IPS DF 6.9 (cell line): ENCODE results near the gene OR52R1.
"Not testable (repeated sequence)": the region's sequence is repeated elsewhere in the genome, so short reads cannot be mapped to it uniquely, and the experiment has no call there.

ENCODE experiments used
- DNase-seq: peaks from one replicate; pipeline ENCODE4 v3.0.0-alpha.2; 2013; ENCODE audit warnings: low read depth, low spot score
- H3K27ac ChIP-seq: one replicate; pipeline ENCODE4 v1.5.1; 2013; ENCODE audit warnings: low read length, control low read depth
- H3K27me3 ChIP-seq: 2 replicates; pipeline ENCODE4 v1.6.1; 2013; ENCODE audit warnings: mild to moderate bottlenecking, low read length; ENCODE audit not compliant: control insufficient read depth, insufficient read depth
- H3K36me3 ChIP-seq: 2 replicates; pipeline ENCODE4 v1.6.1; 2013; ENCODE audit warnings: low read length; ENCODE audit not compliant: control insufficient read depth, insufficient read depth
- H3K4me1 ChIP-seq: 2 replicates; pipeline ENCODE4 v1.6.1; 2013; ENCODE audit warnings: low read length; ENCODE audit not compliant: control insufficient read depth, insufficient read depth
- H3K4me3 ChIP-seq: 2 replicates; pipeline ENCODE4 v1.5.1; 2013; ENCODE audit warnings: mild to moderate bottlenecking, low read length
- H3K9me3 ChIP-seq: 2 replicates; pipeline ENCODE4 v1.6.1; 2013; ENCODE audit warnings: low read length, inconsistent platforms; ENCODE audit not compliant: control insufficient read depth, insufficient read depth
- WGBS: extraction: QIAGEN DNeasy Blood & Tissue Kit; methylation state at CpG from one replicate; pipeline ENCODE4 v1.1.7; 2013; ENCODE audit warnings: mixed read lengths, missing lambda C conversion rate; ENCODE audit not compliant: insufficient read length, insufficient coverage; 5-methylcytosine and 5-hydroxymethylcytosine counted together

The OR52R1 gene

DNA sequence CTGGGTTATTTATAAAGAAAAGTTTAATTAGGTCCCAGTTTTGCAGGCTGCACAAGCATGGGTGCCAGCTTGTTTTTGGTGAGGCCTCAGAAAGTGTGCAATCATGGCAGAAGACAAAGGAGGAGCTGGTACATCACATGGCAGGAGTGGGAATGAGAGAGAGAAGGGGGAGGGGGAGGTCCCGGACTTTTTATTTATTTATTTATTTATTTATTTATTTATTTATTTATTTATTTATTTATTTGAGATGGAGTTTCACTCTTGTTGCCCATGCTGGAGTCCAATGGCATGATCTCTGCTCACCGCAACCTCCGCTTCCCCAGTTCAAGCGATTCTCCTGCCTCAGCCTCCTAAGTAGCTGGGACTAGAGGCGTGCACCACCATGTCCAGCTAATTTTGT, 2.9 kb downstream of the OR52R1 start:
- not testable (repeated sequence) for H3K27ac ChIP-seq, H3K9me3 ChIP-seq, H3K27me3 ChIP-seq, H3K36me3 ChIP-seq, DNase-seq, H3K4me1 ChIP-seq, H3K4me3 ChIP-seq
- no CpG with 5 or more reads among the region's 5 CpGs for WGBS

DNA sequence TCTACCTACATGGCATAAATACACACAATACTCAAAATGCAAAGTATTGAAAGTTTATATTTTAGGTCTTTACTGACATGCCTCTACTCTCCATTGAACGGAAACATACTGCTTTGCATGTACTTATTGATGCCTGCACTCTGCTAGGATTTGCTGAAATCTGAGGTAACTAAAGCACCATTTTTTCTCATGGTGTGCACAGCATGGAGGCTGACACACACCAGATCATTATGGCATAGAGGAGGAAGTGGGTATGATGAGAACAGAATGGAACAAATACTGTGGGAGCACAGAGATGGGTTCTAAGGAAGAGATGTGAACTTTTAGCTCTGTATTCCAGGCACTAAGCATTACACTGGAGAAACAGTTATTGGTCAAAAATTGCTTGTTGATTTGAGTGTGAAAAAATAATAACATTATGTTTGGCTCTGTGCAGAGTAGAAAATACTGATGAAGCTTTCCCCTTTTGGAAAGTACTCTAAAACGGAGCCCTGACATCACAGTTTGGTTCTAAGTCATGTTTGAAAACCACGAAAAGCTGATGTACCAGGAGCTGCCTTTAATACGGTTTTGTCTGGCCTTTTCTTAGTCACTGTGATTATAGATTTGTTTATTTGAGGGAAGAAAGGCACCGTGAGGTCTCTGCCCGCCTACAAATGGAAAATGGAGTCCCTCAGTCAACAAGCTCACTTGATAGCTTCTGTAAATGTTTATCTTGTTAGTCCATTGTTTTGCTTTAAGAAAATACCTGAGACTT, 5.6 kb downstream of the OR52R1 start:
- Histone ChIP-seq H3K27me3 (no peaks in the 10 kb centered on the region), H3K9me3 (no peaks in the 10 kb centered on the region), H3K36me3 (no peaks in the 10 kb centered on the region), H3K4me3 (no peak overlapping the region), H3K4me1 (no peaks in the 10 kb centered on the region), H3K27ac (no peak overlapping the region)
- WGBS: no CpG with 5 or more reads among the region's 6 CpGs
- DNase-seq: no peak

DNA sequence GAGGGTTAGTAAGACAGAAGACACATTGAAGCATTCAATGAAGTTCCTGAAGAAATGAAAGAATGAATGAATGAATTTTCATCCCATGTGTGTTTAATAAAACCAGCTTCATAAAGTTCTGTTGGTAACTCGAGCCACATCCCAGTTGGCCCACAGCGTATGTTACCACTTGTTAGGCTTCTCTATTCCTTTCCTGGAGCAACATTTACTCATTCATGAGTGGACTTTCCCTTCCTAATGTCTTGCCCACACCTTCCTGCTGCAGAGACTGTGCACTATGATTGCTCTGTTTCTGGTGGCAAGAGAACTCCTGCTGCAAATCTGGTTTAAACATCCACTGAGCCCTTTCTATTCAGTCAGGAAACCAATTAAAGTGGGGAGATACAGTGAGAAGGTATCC, 7.0 kb downstream of the OR52R1 start:
- no CpG with 5 or more reads among the region's 2 CpGs for WGBS

DNA sequence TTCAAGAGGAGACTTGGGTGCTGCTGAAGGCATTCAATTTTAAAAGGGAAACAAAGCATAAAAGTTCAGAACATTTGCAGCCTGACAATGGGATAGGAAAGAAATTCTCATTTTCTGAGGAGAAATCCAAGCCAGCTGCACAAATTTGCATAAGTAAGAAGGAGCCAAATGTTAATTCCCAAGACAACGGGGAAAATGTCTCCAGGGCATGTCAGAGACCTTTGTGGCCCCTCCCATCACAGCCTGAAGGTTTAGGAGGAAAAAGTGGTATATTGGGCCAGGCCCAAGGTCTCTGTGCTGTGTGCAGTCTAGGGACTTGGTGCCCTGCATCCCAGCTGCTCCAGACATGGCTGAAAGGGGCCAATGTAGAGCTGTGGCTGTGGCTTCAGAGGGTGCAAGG, 21.7 kb downstream of the OR52R1 start:
- H3K9me3 ChIP-seq: no peaks in the 10 kb centered on the region
- H3K4me3 ChIP-seq: no peak overlapping the region
- DNase-seq: no peak
- no peaks in the 10 kb centered on the region for H3K4me1 ChIP-seq
- no CpG with 5 or more reads among the region's 1 CpG for WGBS
- H3K27ac ChIP-seq: no peak overlapping the region
- no peaks in the 10 kb centered on the region for H3K27me3 ChIP-seq
- no peaks in the 10 kb centered on the region for H3K36me3 ChIP-seq

More for the DNA sequence above, 7.0 kb downstream of the OR52R1 start:
- Histone ChIP-seq H3K4me1 (no peaks in the 10 kb centered on the region), H3K4me3 (no peak overlapping the region), H3K27me3 (no peaks in the 10 kb centered on the region), H3K27ac (no peak overlapping the region), H3K9me3 (no peaks in the 10 kb centered on the region), H3K36me3 (no peaks in the 10 kb centered on the region)
- no peak for DNase-seq

DNA sequence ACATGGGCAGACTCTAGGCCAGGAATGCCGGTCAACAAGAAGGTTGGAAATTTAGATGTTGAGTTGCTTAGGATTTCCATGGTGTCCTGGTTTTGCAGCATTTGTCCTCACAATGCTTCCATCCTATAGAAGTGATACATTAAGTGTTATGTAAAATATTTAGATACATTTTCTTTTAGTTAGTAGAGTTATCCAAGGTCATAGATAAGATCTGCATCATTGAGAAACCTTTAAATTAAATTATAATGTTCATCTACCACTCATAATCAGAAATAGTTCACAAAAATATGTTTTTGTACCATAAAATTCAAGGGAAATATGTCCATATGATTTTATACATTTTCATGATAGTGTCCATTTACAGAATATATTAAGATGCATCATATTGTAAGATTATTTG, 34.3 kb downstream of the OR52R1 start, which contains the start of gene OR51F1:
OR51F1 (minus strand) TSS at position 101 of the 400 bp plus-strand sequence; CDS start at position 101, 0 bp downstream.
- H3K4me3 ChIP-seq: no peak within 1 kb of the TSS
- H3K9me3 ChIP-seq: no peaks in the 10 kb centered on the region
- no CpG with 5 or more reads among the region's 1 CpG for WGBS
- no peaks in the 10 kb centered on the region for H3K36me3 ChIP-seq
- H3K27ac ChIP-seq: no peak within 1 kb of the TSS
- H3K27me3 ChIP-seq: peaks cover 2% of the 10 kb centered on the region; the same call in 1 of the 2 replicates
- no peaks in the 10 kb centered on the region for H3K4me1 ChIP-seq
- no peak for DNase-seq

DNA sequence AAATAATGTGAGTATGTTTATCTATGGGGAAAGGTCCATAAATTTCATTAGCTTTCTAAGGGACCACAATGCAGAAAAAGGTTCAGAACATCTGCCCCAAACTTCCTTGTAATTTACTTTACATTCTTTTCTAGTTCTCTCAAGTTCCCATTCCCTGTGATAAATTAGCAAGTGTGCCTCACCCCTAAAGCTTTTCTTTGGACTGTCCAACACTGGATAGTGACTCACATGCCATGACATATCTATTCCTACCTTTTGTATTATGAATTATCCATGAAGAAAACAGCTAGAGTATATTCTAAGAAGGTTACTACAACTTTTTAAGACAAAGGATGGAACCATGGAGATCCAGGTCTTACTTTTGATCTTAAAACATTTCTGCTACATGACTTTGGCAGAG, 36.1 kb downstream of the OR52R1 start:
- no peaks in the 10 kb centered on the region for H3K4me1 ChIP-seq
- no peak overlapping the region for H3K4me3 ChIP-seq
- no peaks in the 10 kb centered on the region for H3K9me3 ChIP-seq
- H3K27ac ChIP-seq: no peak overlapping the region
- no peak for DNase-seq
- H3K27me3 ChIP-seq: peaks cover 2% of the 10 kb centered on the region; the same call in 1 of the 2 replicates
- no peaks in the 10 kb centered on the region for H3K36me3 ChIP-seq

DNA sequence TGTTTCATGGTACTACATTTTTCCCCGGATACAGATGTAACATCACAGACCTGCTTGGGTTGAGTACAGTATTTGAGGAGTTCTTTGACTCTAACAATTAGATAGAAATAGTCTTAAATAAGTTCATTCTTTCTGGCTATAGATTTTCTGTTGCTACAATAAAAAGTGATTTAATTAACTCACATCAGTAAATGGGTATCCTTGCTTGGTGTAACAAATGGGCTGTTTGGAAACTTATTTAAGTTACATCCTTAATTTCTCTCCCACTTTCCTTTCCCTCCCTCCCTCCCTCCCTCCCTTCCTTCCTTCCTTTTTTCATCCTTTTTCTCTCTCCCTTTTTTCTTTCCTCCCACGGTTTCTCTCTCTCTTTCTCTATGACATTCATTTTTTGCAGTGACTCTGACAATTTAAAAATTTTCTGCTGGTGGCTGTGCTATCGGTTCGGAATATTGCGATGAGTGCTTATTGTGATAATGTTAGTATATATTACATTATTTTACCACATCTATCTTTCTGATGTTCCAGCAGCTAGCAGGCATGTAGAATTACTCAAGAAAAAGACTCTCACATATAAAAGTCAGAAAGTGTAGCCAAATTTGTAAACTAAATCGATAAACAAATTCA, 37.6 kb downstream of the OR52R1 start:
- Histone ChIP-seq H3K36me3 (no peaks in the 10 kb centered on the region), H3K4me3 (no peak overlapping the region), H3K27ac (no peak overlapping the region), H3K9me3 (no peaks in the 10 kb centered on the region), H3K4me1 (no peaks in the 10 kb centered on the region), H3K27me3 (peaks cover 2% of the 10 kb centered on the region; the same call in 1 of the 2 replicates)
- DNase-seq: no peak
- no CpG with 5 or more reads among the region's 6 CpGs for WGBS

DNA sequence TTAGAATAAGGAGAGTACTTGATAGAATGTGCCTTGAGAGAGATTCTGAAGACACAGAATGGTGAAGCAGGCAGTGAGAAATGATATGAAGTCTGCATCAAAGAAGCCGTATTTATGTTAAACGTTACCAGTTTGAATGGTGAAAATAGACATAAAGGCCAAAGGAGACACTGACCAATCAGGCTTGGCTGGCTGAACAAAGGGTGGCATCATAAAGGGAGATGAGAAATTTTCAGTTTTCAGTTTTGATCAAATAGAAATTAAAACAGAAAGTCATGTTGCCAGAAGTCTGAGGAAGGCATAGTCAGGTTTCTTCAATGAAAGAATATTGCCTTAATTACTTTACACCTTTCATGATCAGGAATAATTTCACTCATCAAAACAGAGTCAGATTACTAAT, 41.1 kb downstream of the OR52R1 start:
- H3K4me1 ChIP-seq: no peaks in the 10 kb centered on the region; the same call in 1 of the 2 replicates
- H3K27ac ChIP-seq: no peak overlapping the region
- no peaks in the 10 kb centered on the region for H3K9me3 ChIP-seq
- H3K27me3 ChIP-seq: peaks cover 2% of the 10 kb centered on the region; the same call in 1 of the 2 replicates
- H3K4me3 ChIP-seq: no peak overlapping the region
- H3K36me3 ChIP-seq: no peaks in the 10 kb centered on the region
- no peak for DNase-seq
- WGBS: no CpG with 5 or more reads among the region's 2 CpGs
